Measurements from ENCODE around the gene LDLRAP1.

The LDLRAP1 gene

GRCh38 chr1:25533775-25534409, 9.5 kb upstream of the LDLRAP1 start:
- Histone ChIP-seq H3K4me3 (replicated peaks; ENCODE audit: insufficient read depth, low read length) (no peak overlapping the region), H3K27ac (replicated peaks) (no peak overlapping the region), H3K27me3 (ENCODE audit: insufficient read depth, poor library complexity, severe bottlenecking) (no peaks in the 10 kb centered on the region)
- no peak for DNase-seq (ENCODE audit: low read depth in 1 of 2, low spot score in 1 of 2)
- TF ChIP-seq SPI1 (IDR thresholded peaks at IDR 0.05; ENCODE audit: borderline replicate concordance, low read depth) (no peak), GABPA (IDR thresholded peaks at IDR 0.05; ENCODE audit: low read depth) (no peak), POLR2AphosphoS5 (IDR thresholded peaks at IDR 0.05; ENCODE audit: low read depth) (no peak), CTCF (IDR thresholded peaks at IDR 0.05; ENCODE audit: insufficient read depth, low read length) (no peak)

- TF ChIP-seq REST (IDR thresholded peaks at IDR 0.05; ENCODE audit: insufficient replicate concordance, low read depth) (no peak), CTCF (IDR thresholded peaks at IDR 0.05; ENCODE audit: insufficient read depth, low read length) (no peak), POLR2AphosphoS5 (IDR thresholded peaks at IDR 0.05; ENCODE audit: low read depth) (no peak), SPI1 (IDR thresholded peaks at IDR 0.05; ENCODE audit: borderline replicate concordance, low read depth) (no peak), GABPA (IDR thresholded peaks at IDR 0.05; ENCODE audit: low read depth) (no peak)
- H3K4me3 ChIP-seq (replicated peaks; ENCODE audit: insufficient read depth, low read length) = no peak overlapping the region
- no peak overlapping the region for H3K27ac ChIP-seq (replicated peaks)
- H3K27me3 ChIP-seq (ENCODE audit: insufficient read depth, poor library complexity, severe bottlenecking) = no peaks in the 10 kb centered on the region
- no peak for DNase-seq (ENCODE audit: low read depth in 1 of 2, low spot score in 1 of 2)
Observed at GRCh38 chr1:25534410-25534788, 9.0 kb upstream of the LDLRAP1 start.

- no peak for DNase-seq (ENCODE audit: low read depth in 1 of 2, low spot score in 1 of 2)
- TF ChIP-seq POLR2AphosphoS5 (IDR thresholded peaks at IDR 0.05; ENCODE audit: low read depth) (no peak), GABPA (IDR thresholded peaks at IDR 0.05; ENCODE audit: low read depth) (no peak), CTCF (IDR thresholded peaks at IDR 0.05; ENCODE audit: insufficient read depth, low read length) (no peak), REST (IDR thresholded peaks at IDR 0.05; ENCODE audit: insufficient replicate concordance, low read depth) (no peak), SPI1 (IDR thresholded peaks at IDR 0.05; ENCODE audit: borderline replicate concordance, low read depth) (no peak)
- H3K27ac ChIP-seq (replicated peaks) = no peak overlapping the region
- H3K27me3 ChIP-seq (ENCODE audit: insufficient read depth, poor library complexity, severe bottlenecking) = no peaks in the 10 kb centered on the region
- H3K4me3 ChIP-seq (replicated peaks; ENCODE audit: insufficient read depth, low read length) = no peak overlapping the region
Observed at GRCh38 chr1:25536124-25536523, 7.3 kb upstream of the LDLRAP1 start.

All from HL-60 (cell line).